T-helper 22 cell (primary cell): ENCODE measurements around the gene ITIH4.

Experiments used
- DNase-seq: peaks from one replicate; pipeline ENCODE4 v3.0.0-alpha.2; 2020; ENCODE audit warnings: low read depth

Gene ITIH4

DNA sequence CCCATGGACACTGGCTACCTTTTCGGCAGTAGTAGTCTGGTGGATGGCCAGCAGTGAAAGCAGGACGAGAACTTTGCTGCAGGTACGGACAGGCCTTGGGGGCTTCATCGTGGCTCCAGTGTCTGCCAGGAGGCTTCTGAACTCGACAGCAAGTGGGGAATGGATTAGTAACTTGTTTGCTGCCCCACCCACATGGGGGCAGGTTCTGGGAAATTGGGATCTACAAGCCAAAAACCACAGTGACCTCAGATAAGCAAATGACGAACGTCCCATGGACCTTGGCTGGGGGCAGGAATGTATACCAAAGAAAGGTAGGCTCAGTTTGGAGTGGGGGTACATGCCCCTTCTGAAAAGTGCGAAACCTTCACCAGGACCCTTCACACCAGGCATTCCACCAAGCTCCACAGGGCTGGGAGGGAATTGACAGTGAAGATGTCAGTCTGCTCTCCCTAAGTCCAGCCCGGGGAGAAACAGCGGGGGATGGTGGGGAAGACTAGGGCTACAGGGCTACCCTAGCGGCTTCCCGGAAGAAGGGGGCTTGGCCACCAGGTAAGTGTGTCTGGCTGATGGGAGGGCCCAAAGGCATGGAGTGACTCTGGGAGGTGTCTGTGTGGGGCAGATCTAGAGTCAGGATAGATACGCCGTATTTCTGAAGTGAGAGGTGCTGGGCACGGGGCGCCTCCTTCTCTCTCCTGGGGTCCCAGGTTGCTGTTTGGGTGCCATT lies at the start of gene ITIH4:
Gene ITIH4 (minus strand): TSS at position 138 of the 724 bp plus-strand sequence. CDS start 30 bp downstream, at position 108.
- DNase-seq, result no peak

GRCh38 chr3:52880047-52880446 lies 49.6 kb upstream of the ITIH4 start:
- no peak for DNase-seq

DNA sequence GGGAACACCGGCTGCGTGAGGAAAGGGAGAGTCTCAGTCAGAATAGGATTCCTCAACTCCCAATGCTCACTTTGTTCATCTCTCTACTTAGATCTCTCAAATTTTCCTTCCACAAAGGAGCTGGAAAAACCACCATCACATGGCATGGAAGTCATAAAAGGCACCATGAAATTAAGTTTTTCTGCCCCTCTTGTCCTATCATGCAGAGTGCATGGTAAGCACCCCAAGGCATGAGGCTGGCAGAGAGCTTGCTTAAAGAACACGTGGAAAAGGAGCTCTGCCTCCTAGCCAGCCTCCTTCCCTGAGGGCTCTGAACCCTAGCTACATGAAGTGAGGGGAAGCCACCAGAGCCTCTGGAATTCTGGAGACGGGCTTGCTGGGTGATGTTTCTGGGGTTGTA lies 49.1 kb upstream of the ITIH4 start:
- no peak for DNase-seq

DNA sequence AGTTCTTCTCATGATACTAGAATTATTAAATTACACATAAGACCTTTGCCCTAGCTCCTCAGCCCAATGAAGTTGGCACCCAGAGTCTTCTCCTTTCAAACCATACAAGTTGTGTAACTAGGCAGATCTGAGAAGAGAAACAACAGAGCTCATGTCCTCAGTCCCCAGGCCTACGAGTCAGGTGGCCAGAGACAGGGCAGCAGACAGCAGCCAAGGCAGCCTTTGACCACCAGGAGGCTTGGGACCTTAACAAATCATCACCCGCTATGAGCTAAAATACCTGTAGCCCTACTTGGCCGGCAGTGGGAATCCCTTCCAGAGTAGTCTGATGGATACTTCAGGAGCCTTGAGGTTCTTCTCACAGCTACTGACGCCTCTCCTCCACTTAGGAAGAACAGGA lies 48.6 kb upstream of the ITIH4 start:
- no peak for DNase-seq

DNA sequence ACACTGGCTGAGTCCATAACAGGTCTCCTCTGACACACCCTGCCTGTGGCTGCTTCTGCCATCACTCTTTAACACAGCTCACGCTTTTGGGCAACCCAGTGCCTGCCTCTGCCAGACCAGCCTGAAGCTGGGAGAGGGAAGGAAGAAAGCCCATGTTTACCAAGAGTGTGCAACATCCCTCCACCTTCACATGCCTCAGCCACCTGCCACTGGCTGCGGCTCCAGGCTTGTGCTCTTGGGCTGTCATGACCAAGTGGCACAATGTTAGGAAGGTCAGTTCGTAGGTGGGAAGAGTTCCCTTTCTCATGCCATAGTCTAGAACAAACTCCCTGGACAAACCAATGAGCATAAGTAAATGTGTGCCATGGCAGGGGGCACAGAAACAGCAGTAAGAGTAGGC lies 46.6 kb upstream of the ITIH4 start:
- no peak for DNase-seq

DNA sequence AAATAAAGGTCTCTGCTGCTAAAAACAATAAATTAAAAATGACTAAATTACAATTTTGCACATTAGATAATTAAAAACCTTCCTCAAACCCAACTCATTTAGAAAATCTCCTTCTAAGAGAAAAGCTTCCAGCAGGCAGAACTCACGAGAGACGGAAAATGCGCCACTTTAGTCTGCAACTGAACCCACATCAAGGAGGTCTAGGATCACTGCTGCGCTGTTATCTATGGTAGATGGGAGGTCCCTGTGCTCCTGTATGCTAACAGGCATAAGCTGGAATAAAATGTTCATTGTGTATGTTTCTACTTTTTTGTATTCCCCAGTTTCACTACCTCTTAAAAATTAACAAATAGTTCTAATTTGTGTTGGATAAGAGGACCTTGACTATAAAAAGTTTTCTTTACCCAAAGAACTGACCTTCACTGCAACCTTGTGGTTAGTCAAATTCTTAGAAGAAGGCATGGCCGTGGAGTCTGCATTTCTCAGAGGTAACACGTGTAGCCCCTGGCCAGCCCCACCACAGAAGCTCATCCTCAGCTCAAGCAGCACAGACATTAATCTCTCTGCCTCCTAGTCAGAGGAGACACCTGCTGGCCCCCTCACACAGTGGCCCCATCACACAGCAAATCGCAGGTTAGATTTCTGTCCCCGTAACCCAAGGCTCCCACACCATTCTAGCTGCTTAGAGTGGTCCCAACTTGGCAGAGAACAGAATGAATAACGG lies 44.6 kb upstream of the ITIH4 start:
- no peak for DNase-seq

DNA sequence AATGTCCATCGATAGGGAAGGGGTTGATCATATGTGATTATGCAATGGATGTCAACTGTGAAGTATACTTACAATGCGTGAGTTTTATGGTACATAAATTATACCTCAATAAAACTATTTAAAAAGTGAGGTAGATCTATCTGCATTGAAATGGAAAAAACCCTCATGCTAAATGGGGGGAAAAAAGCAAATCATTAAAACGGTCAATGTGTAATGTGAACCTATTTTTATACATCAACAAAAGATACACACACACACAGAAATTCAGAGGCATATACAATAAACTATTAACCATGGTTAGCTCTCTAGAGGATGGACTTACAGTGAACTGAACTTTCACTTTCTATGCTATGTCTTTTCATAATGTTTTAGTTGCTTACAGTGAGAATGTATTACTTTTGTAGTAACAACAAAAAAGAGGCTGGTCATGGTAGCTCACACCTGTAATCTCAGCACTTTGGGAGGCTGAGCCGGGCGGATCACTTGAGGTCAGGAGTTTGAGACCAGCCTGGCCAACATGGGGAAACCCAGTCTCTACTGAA lies 43.8 kb upstream of the ITIH4 start:
- no peak for DNase-seq

DNA sequence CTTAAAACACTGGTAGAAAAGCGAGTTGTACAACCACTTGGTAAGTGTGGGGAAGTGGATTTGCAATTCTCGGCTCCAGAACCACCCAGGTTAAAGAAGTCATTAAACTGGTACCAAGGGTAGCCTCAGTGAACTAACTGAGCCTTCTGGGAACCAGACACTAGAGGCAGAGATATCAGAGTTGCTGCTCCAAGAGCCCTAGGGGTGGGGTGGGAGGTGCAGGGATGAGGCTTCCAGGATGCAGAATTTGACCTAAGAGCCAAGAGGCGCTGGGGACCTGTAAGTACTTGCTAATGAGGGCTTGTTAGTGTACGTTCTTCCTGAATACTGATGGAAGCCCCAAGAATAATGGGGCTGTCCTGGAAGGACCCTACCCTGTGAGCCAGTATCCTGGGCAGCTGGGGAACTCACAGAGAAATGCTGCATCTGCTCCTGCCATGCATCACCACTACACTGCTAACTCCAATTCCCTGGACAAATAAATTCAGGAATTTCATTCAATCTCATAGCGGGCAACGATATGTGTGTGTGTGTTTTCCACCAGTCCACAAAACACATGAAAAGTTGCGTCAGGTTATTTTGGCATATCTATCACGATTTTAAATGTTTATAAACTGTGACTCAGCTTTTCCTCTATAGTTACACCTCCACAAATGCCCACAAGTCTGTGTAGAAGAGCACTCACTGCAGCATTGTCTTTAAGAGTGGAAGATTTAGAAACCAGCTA lies 43.1 kb upstream of the ITIH4 start:
- no peak for DNase-seq

- DNase-seq, result no peak
Measured at GRCh38 chr3:52872245-52872644, 41.8 kb upstream of the ITIH4 start.

GRCh38 chr3:52871761-52872160 lies 41.3 kb upstream of the ITIH4 start:
- DNase-seq, result no peak

DNA sequence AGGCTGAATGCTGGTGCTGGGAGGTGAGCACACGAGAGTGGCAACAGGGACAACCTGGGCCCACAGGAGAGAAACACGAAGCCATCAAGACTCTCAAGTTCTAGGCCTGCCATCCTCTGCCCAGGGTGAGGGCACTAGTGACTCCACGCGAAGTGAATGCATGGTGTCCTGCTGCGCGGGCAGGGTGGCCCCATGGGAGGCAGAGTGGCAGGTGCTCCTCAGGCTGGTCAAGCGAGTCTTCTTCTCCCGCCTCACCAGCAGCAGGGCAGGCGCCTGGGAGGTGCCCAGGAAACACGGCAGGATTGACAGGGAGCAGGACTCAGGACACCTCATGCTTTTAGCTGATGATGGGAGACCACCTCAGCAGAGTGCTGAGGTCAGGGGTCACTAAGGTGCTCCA lies 40.0 kb upstream of the ITIH4 start:
- DNase-seq, result no peak

DNA sequence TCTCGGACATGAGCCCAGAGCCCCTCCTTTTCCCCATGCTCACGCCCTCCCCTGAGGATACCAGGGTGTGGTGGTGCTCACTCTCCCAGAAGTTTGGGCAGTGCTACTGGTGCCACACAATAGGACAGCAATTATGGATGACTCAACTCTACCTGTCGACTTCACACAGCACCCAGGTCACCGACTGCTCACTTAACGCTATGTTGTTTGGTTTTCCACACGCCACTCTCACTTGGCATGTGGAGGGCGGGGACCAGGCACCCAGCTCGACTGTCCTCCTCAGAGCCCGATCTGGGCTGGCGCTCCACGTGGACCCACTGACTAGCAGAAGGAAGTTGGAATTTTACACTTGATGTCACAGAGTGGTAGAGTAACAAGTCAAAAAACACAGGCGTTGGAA lies 36.0 kb upstream of the ITIH4 start:
- no peak for DNase-seq

DNA sequence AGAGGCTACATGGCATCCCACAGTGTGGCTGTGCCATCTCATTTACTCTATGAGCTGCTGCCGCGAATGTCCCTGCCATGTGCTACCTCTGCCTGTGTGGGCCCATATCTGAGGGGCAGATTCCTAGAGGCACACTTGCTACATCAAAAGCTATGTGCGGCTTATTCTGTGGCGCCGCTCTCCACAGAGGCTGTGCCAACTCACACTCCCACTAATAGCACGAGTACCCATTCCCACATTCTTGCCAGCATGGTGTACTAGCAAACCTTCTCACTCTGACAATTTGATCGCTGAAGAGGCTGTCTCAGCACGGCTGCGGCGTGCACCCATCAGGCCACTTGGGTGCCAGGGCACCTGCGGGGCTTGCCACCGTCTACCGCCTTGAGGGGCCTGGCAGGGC lies 35.5 kb upstream of the ITIH4 start:
- DNase-seq, result no peak

DNA sequence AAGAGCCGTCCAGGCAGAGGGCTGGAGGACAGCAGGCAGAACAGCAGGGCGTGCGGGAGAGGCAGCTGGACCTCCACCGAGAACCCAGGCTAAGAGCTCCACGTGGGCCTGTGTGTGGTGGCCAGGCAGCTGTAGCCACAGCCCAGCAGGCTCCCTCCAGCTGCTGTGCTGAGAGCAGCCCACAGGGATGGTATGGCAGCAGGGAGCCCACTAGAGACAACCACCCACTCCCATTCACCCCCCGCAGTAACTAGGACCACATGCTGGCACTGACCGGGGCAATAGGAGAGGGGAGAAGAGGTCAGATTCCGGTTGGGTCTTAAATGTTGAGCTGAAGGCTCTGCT lies 29.9 kb upstream of the ITIH4 start:
- DNase-seq, result no peak

DNA sequence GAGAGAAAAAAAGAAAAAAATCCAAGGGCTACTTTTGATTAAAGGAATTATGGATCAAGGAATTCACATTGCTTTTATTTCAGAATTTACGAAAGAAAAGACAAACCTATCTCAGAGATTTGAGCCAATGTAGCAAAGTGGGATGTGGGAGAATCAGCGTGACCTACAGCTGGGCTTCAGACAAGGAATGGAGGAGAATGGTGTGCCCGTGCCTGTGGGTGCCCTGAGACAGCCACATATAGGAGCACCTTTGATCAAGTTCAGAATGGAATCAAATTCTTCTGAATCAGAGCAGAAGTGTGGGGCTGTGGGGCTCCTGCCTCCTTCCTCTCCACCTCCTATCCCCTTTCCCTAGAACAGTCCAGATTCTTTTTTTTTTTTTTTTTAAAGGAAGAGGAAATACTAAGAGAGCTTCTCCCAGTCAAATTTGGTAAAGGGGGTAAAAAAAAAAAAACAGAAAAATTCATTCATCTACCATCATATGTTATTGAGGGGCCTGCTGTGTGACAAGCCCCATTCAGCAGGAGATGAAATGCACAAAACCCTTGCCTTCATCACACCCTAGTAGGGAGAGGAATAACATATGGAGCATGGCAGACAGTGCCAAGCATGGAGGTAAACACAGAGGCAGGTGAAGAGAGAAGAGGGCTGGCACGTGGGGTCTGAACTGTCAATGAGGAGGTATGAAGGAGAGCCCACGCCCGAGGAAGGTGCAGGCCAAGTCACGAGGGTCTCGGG lies 29.4 kb upstream of the ITIH4 start:
- no peak for DNase-seq

DNA sequence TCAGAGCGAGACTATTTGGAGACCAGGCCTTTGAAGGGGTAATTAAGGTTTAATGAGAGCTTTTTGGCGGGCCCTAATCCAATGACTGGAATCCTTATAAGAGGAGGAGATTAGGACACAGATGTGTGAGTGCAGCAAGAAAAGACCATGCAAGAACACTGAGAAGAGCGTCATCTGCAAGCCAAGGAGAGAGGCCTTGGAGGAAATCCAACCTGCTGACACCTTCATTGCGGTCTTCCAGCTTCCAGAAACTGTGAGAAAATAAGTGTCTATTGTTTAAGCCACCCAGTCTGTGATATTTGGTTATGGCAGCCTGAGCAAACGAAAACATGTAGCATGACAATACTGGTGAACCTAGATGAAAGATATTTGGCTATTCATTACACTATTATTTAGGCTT lies 27.4 kb upstream of the ITIH4 start:
- DNase-seq, result no peak

DNA sequence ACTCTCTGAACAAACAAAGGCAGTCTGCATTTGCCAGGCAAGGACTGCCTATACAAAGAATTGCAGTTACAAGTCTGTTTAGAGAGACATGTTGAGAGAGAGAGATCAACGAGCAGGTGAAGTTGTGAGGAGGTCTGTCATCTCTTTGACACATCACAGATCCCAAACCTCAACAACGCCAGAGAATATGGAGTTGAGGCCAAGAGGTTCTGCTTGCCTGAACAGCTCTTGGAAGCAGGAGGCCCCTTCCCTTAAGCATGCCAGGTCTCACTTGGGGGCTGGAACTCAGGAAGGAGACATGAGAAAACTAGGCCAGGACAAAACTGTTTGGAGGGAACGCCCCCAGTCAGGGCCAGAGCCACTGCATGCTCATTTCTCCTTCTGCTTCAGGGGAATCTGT lies 26.7 kb upstream of the ITIH4 start:
- DNase-seq, result no peak

DNA sequence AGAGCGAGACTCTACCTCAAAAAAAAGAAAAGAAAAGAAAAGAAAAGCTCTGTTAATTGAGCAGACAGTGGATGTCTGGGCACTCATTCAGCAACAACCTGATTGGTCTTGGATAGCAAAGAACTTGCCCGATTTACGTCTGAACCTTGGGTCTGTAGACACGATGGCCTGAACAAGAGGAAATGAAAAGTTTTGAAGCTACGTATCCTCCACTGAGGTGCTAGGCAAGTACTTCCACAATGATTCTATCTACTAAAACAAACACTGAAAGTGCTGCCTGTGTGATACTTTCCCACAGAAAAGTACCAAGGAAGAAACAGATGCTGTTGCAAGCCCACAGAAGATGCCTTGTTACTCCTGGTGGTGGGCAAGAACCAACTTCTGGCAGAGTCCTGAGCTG lies 26.2 kb upstream of the ITIH4 start:
- DNase-seq, result no peak

GRCh38 chr3:52854013-52854412 lies 23.5 kb upstream of the ITIH4 start:
- no peak for DNase-seq

- no peak for DNase-seq
Measured at GRCh38 chr3:52852419-52852818, 21.9 kb upstream of the ITIH4 start.

DNA sequence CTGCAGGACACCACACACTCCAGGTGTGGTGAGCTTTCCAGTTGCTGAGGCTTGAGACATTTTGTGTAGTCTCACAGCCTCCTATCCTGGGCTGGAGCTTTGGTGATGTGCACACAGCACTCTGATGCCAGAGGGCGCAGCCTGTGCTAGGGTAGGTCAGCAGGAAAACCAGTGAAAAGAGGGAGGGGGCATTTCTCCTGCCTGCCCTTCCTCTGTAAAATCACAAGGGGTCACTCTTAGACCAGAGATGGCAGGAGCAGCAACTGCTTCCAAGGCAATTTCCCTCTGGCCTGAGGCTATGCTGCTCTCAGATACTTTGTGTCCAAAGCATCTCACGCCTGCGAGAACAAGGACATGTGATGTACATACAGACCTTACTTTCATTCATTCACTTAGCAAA lies 20.9 kb upstream of the ITIH4 start:
- DNase-seq, result no peak

DNA sequence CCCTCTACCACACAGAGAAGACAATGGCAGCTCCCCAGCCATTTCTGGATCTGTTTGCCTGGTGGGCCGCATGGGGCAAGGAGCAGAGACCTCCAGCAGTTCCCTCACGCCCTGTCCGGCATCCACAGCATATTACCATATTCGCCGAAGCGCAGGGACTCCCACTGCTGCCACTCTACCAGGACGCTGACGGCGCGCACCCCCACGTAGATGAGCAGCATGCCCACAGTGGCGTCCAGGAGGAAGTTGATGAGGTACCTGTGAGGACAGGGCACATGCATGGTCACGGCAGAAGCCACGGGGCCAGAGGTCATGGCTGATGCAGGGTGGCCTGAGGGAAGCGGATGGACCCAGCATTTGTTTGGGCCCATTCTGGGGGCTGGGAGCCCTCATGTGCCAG lies 19.2 kb upstream of the ITIH4 start:
- no peak for DNase-seq
